HG03565 (cell line): Measurements from ENCODE around the gene CENPP.

Experiments
- ATAC-seq: cut with Tn5 transposase; IDR thresholded peaks from one replicate; pipeline ENCODE4 v1.9.1; 2021; ENCODE audit warnings: mild to moderate bottlenecking, moderate library complexity; ENCODE audit not compliant: unreplicated experiment

CENPP gene

DNA sequence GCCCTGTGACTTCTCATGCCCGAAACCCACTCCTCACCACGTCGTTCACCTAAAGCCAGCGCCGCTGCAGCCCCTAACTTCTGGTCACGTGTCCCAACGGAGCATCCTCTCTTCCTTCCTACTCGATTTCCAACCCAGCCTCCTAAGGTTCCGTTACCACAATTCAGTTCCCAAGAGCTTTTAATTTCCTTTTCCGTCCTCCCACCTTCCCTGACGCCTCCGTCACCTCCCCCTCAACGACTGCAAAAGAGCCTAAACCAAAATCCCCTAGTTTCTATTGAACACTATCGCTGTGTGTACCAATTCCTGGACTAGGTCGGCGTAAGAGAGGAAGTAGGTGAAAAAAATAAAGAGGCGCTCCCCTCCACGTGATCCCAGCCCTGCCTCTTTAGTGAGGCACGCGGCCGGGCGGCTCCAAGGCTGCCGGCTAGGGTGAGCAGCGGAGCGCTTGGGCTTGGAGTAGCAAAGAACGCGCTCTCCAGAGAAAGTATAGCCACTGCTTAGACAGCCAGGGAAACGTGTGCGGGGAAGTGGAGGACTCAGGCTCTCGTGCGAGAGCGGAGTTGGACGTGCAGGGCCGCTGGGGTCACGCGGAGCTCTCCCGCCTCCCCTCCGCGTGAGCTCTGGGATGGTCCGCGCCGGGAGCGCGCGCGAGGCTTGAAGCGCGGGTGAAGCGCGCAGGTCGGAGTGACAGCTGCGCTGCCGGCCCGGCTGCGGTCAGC is at the start of gene CENPP, which contains the start of gene NOL8:
Gene CENPP, plus strand, starts transcription at position 685 of the 722 bp plus-strand sequence.
Gene NOL8, minus strand, starts transcription at position 82 of the 722 bp plus-strand sequence. CDS start 1,189 bp downstream, outside the sequence.
- peak; percentile 70 for ATAC-seq

DNA sequence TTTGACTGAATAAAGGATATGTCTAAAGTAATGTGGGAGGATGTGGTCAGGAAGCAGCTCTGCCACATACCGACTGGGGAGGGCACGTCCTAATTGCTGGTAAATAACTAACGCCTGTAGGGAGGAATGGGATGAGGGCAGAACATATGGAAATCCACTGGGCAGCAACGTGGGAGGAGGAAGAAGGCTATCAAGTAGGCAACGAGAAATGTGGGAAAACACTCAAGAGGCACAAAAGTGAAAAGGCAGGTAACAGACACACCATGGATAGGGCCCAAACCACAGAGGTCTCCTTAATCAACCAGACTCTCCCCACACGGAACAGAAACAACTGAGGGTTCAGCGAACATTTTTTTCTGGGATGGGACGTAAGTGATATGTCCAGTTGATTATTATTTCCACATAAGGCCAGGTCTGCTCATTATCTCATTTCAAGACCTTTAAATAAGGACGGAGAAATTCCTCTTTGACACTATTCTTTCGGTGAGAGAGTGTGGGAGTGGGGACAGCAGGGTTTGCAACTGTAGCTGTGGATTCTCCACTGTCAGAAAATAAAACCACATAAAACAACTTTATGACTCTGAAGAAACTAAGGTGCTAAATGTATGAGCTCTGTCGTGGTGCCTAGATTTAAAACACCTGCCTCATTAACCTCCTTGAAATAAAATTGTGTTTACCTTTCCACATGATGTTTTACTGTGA is 49.3 kb upstream of the CENPP start:
- no peak for ATAC-seq

DNA sequence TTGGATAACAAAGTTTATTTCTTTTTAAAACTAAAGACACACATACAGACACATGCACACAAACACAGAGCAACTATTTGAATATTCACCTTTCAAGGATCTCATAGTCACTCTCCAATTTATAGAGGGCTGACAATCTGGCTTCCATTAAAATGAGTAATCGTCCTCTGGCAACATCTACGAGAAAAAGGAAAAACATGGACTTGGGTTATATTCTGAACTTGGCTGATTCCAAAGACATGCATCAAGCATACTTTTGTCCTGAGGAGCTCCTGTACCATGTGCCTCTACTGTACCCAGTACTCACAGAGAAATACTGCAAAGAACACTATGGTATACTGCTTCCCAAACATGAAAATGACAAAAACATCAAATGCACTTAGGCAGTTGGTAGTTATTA is 47.6 kb upstream of the CENPP start:
- ATAC-seq = no peak

DNA sequence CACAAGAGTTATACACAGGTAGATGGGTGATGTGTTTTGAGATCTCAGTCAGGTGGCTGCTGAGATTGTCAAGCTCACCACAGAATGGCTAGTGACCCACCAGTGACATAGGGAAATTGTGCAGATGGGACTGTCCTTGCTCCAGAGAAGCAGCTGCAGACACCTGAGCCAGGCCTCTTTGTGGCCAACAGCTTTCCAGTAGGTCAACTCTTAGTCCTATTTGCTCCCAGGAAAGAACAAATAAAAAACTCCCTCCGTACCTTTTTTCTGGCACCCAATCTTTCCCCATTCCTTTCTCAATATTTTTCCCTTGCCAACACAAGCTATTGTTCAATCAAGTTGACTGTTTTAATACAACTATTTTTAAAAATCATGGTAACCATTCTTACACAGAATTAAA is 46.5 kb upstream of the CENPP start:
- ATAC-seq = no peak

DNA sequence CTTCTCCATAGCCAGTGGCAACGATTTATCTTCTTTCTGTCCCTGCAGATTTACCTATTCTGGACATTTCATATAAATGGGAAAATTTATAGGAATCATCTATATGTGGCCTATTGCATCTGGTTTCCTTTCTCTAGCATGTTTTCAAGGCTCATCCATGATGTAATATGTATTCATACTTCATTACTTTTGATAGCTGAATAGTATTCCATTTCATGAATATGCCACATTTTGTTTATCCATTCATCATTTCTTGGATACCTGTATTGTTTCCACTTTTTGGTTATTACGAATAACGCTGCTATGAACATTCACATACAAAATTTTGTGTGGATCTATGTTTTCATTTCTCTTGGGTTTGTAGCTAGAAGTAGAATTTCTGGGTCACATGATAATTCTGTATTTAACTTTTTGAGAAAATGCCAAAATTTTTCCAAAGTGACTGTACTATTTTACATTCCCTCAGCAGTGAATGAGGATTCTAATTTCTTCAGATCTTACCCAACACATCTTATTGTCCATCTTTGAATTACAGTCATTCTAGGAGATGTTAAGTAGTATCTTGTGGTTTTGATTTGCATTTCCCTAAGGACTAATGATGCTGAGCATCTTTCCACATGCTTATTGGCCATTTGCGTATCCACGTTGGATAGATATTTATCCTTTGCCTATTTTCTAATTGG is 35.9 kb upstream of the CENPP start:
- no peak for ATAC-seq

DNA sequence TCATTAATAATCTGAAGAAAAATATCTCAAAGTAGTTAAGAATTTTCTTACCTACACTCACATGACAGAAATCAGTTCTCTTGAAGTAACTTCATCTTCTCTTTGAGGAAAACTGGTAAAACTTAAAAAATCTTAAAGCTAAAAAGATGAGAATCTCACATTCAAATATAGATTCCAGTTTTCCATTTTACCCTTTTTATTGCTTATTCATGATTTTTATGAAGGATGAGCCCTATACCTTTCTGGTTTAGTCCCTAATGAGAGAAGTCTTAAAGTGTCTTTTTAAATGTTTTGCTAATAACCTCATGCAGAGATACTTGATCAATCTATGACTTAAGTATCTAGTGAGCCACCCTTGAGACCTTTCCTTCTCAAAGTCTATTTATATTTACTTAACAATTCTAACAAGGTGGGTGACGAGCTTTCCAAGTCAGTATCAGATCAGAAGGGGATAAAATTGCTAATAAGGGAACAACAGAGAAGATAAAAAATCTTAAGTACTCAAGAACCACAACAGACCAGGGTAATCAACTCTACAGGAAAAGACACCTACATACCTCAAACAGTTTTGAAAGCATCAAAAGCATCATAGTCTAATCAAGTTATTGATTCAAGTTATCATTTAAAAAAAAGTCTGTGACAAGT is 34.8 kb upstream of the CENPP start:
- ATAC-seq = no peak

DNA sequence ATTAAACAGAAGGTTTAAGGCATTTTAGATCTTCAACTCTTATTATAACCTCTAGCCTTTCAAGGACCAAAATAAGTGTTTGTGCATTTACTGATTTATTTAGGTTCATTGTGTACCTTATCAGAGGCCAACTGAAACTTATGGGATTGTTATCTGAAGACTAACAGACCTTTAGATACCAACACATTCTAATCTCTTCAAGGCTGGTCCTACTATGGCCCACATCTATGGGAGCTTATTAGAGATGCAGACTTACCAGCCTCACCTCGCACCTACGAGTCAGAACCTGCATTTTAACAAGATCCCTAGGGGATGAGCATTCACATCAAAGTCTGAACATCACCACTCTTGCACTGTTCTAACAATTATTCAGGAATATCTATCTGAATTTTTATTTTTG is 34.2 kb upstream of the CENPP start:
- no peak for ATAC-seq

DNA sequence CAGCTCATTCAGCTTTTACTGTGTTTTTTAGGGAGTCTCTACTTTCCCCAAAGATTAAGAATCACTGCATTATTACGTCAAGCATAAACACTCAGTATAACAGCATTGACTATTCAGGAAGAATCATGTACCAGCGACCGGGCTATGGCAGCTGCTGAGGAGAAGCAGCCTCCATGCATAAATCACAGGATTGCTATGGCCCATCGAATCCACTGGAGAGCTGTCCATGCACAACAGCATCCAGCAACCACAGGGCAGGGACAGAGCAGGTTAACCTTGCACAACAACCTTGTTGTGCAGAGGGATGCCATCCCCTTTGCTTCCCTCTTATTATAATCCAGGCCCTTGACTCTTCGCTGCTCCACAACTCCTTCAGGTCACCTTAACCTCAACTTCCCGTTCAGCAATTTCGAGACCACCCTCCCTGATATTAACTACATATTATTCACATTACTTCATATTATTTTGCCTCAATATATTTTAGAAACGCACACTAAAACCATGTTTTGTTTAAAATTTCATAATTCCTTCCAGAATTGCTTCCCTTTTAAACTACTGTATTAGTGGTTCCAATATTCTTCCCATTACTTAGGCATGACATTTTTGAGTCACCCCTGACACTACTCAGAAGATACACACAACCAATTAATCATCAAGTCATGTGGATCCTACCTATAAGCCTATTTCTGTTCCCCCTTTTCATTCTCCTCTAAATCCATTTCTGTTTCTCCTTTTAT is 33.2 kb upstream of the CENPP start:
- no peak for ATAC-seq

DNA sequence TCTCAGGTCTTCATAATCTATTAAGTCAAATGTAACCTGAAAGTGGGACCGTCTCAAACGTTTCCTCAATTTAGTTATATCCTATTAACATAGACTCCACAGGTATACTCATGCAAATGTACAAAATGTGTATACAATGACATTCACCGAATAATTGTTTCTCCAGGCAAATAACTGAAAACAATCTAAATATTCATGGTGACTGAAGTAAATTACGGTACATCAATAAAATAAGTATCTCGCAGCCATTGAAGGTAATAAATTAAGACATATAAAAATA is 32.7 kb upstream of the CENPP start:
- ATAC-seq = no peak

DNA sequence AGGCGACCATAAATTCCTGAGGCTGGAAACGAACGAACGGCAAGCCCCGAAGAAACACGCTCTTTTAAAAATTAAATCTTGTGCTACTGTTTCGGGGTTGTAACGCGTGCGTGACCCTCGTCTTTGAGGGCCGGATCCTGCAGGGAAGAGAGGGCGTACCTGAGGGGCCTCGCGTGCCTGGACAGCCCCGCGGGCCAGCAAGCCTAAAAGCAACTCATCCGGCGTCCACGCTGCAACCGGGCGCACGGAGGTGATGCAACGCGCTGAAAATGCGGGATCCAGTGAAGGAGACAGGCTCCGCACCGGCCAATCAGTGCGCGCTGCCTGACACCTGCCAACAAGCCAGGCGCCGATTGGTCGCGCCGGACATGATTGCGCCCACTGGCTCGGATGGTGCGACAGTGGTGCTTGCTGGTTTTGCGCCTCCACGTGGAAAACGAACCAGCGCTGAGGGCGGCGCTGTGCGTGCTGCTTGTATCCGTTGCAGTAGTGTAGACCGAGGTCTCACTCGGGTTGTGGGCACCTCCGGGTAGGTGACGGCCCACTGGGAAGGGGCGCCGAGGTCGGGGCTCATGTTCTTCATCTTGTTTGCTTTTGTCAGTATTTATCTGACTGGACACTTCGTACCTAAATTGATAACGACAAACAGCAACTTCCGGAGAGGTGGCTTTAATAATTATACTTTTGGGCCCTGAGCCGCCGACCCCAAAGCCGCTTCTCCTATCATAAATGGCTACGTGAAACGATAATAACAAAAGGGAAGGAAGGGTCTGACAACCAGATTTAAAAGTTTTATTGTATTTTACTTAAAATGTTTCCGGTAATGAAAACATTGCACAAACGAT is 32.1 kb upstream of the CENPP start, which contains the start of gene IARS1:
Gene IARS1, minus strand, starts transcription at position 246 of the 845 bp plus-strand sequence. CDS start 4,278 bp downstream, outside the sequence.
- ATAC-seq = peak; percentile 94

DNA sequence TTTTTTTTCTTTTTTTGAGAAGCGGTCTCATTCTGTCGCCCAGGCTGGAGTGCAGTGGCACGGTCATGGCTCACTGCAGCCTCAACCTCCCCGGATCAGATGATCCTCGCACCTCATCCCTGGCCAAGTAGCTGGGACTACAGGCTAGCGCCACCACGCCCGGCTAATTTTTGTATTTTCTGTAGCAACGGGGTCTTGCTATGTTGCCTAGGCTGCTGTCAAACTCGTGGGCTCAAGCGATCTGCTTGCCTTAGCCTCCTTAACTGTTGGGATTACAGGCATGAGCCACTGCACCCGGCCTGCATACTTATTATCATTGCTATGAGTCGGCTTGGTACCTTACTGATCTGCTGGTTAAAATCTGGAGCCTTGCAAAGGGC is 31.5 kb upstream of the CENPP start:
- no peak for ATAC-seq

DNA sequence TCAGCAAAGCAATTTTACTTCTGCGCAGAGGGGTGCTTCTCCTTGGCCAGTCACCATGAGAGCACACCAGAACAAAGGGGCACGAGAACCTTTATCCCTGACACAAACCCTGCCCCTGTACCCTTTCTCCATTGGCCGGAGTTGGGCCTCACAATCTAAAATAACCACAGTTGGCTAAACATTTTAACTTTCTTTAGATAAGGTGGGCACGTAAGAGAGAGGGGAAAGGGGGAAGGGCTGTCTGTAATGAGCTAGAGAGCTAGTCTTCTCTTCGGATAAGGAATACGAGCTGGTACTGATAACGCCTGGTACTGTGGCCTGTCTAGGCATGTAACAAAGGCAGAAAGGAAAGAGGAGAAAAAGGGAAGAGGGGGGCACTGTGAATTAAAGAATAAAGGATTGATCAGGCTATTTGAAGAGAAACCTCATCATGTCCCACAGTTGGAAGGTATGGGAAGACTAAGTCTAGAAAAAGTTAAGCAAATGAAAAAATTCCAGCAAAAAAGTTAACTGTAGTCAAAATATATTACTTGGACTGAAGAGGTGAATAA is 30.4 kb upstream of the CENPP start:
- no peak for ATAC-seq

DNA sequence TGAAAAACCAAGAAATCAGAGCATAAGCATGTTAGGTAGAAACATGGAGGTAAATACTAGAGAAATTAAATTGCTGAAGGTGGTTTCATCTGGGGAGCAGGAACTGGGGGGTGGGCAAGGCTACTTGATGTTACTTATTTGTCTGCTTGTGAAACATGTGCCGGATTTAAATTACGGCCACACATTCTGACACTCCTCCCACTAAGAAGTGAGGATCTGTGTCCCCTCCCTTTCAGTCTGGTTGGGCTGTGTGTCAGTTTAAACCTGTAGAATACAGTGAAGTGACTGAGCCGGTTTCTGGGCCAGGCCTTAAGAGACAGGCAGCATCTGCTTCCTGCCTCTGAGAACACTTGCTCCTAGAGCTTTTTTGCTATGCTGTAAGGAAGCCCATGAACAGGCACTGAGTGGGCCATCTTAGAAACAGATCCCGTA is 29.9 kb upstream of the CENPP start:
- ATAC-seq = no peak

DNA sequence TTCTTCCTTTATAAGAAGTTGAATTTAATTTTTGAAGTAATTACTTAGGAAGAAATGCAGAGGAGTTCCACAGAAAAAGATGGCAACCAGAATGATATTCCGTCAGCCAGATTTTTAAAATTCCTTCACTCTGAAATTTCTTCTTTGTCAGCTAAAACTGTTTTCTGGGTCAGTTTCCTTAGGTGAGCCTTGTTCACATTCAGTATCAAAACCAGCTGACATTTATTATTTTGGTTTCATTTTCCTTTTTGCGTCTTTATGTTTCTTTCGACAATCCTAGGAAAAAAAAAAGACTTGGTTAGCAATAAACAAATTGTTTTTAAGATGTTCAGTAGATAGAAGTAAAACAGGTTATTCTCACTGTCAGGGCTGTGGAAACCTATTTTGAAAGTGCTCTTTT is 28.1 kb upstream of the CENPP start:
- no peak for ATAC-seq

DNA sequence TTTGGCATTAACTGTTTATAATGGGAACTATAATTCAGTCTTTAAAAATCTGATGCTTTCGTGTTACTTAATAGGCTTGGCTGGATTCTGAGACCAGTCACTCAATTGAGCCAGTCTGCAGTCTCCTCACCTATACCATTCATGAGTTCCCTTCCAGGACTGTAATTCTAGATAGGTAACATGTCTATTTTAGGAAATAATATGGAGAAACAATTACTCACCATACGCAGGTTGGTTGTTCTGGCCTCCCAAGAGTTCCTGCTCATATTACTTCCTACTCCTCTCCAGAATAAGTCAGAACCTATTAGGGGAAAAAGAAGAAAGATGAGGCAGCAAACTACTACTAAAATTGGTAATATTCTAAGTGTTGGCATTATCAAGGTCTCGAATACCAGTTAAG is 27.7 kb upstream of the CENPP start:
- no peak for ATAC-seq

DNA sequence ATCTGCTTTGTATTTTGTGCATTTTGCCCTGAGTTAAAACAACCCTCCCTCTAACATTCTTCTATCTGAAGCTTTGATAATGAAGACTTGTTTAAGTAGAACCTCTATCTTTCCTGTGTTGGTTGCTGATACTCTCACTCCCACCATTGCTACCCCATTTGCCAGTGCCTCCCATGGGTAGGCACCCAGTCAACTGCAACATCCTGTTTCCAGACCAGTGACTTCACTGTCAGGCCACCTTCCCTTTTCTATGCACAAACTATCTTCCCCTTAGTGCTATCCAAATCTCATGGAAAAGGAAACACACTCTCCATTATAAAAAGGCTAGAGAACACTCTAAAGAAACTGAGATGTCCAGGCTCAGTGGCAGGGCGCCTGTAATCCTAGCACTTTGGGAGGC is 26.6 kb upstream of the CENPP start:
- ATAC-seq = no peak

DNA sequence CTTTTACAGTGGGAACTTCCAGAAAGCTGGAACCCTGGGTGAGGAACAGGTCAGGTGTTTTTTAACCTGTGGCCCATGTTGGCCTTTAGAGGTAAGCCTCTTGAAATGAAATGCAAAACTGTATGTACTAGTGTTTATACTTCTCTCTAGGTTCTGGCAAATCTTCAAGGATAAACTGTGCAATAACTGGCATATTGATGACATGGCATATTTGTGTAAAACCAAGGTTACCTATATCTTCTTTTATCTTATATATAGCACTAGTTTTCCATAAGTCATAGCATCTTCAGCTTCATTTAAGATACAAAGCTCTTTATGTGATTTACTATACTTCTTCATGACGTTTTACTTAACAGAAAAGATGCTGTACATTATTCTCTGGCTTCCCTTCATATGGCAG is 24.8 kb upstream of the CENPP start:
- ATAC-seq = no peak

DNA sequence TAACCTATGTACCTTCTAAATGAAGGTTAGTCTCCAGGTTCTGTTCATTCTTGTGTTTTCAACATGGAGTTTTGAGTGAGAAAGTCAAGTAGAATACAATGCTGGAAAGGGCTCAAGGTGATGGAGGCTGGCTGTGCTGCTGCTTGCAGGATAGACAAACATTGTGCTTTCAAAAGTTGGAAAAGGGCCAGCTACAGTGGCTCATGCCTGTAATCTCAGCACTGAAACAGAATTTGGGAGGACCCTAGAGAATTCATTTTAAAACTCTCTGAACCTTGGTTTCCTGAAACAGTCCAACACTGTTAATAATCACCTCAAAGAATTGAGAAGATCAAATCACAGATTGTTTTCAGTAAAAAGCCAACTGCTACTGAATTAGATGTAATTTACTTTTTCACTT is 16.9 kb upstream of the CENPP start:
- no peak for ATAC-seq

DNA sequence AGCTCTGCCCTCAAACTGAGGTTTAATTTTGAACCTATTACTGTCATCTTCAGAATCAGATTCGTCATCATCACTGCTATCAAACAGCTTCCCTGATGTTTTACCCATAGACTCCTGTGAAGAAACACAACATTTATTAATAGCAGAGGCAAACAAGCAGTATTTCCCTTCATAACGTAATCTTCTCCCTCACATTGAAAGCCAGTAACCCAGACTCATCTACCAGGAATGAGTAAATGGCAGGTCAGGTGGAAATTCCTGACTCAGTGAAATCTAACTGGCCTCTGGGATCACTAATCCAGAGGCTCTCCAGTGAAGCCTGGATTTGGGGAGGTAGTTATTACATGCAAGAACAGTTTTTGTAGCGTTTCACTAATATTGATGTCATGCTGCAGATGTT is 15.2 kb upstream of the CENPP start:
- ATAC-seq = no peak
